HepG2 (cell line): Measurements from ENCODE around the gene ESYT2. TPM values are rescaled to one million over a fixed set of nuclear protein-coding genes. Genes with fewer than 3 reads are reported as not detected.

Source experiments
- ATAC-seq: fragments of 200-7000 bp; cut with Tn5 transposase; 3 replicates; pipeline ENCODE4 v1.9.1; 2020; ENCODE audit warnings: mild to moderate bottlenecking, moderate library complexity
- BruUV-seq: library from RNA; stranded (reverse); fragments of 400-500 nt; replicated peaks from 2 replicates; lab custom pipeline; 2021; lab: Mats Ljungman, UMichigan
- CTCF ChIA-PET: fragments of 300-600 bp; formaldehyde crosslinking; extraction: SDS; loops from one replicate; lab custom pipeline; 2021; ENCODE audit warnings: low total read pairs, inconsistent platforms, low intra/inter-chr PET ratio; lab: Yijun Ruan, JAX
- POLR2A ChIA-PET: fragments of 350-600 bp; sonication (Branson Sonifier 250); formaldehyde crosslinking; loops from one replicate; lab custom pipeline; 2020; ENCODE audit warnings: antibody characterized with exemption, inconsistent platforms; lab: Yijun Ruan, JAX
- DNase-seq: peaks from one replicate; pipeline ENCODE4 v3.0.0-alpha.2; 2015; ENCODE audit warnings: low spot score
- FAIRE-seq: peaks from 3 replicates; lab custom pipeline; 2011; peaks lifted over from hg19 to GRCh38; lab: Jason Lieb, UNC
- H2AFZ ChIP-seq: one replicate; pipeline ENCODE4 v1.6.1; 2011; ENCODE audit warnings: low read length, inconsistent platforms
- H3K27ac ChIP-seq: fragments of 300-600 bp; 3 replicates; pipeline ENCODE4 v1.8.0; 2011; ENCODE audit warnings: mixed run types, mild to moderate bottlenecking, mixed read lengths, low read length, inconsistent platforms; ENCODE audit not compliant: insufficient read depth; ENCODE audit errors: extremely low read length
- H3K27me3 ChIP-seq, 2 experiments: fragments of 200-600 bp in 1 of 2; 2 replicates in 1 of 2; 3 replicates in 1 of 2; pipeline versions ENCODE4 v1.6.0 to v1.8.0; 2011; ENCODE audit warnings: low read length in 2 of 2, mild to moderate bottlenecking in 2 of 2, moderate library complexity in 2 of 2, inconsistent platforms in 1 of 2; ENCODE audit not compliant: insufficient read depth in 2 of 2, control insufficient read depth in 1 of 2
- H3K36me3 ChIP-seq, 2 experiments: fragments of 200-600 bp in 1 of 2; replicated peaks in 1 of 2; 2 replicates in 1 of 2; 3 replicates in 1 of 2; pipeline versions ENCODE4 v1.5.1 to v1.8.0; 2011; ENCODE audit warnings: low read length in 2 of 2, inconsistent platforms in 1 of 2; ENCODE audit not compliant: insufficient read depth in 2 of 2, control insufficient read depth in 1 of 2
- H3K4me1 ChIP-seq: 2 replicates; pipeline ENCODE4 v1.5.1; 2012; ENCODE audit warnings: low read length, inconsistent platforms; ENCODE audit not compliant: insufficient read depth
- H3K4me2 ChIP-seq: 2 replicates; pipeline ENCODE4 v1.6.0; 2011; ENCODE audit warnings: low read depth, low read length, inconsistent platforms
- H3K4me3 ChIP-seq, 3 experiments: fragments of 200-600 bp in 1 of 3; sonication (generic), shearing (Covaris generic) in 1 of 3; replicated peaks in 1 of 3; 2 replicates each; pipeline ENCODE4 v1.5.1; 2011 to 2016; ENCODE audit warnings: low read length in 3 of 3, inconsistent platforms in 2 of 3, low read depth in 2 of 3, mild to moderate bottlenecking in 2 of 3, control low read depth in 1 of 3, mixed read lengths in 1 of 3; ENCODE audit not compliant: insufficient read depth in 1 of 3
- H3K79me2 ChIP-seq: one replicate; pipeline ENCODE4 v1.6.1; 2011; ENCODE audit warnings: low read length, inconsistent platforms; ENCODE audit not compliant: insufficient read depth
- H3K9ac ChIP-seq: 2 replicates; pipeline ENCODE4 v1.6.0; 2011; ENCODE audit warnings: mild to moderate bottlenecking, low read depth, low read length, inconsistent platforms; ENCODE audit not compliant: insufficient read depth
- H3K9me3 ChIP-seq: 2 replicates; pipeline ENCODE4 v1.5.1; 2012; ENCODE audit warnings: mild to moderate bottlenecking, low read length
- H4K20me1 ChIP-seq: 2 replicates; pipeline ENCODE4 v1.6.0; 2011; ENCODE audit warnings: inconsistent platforms, mild to moderate bottlenecking, low read length, moderate library complexity; ENCODE audit not compliant: insufficient read depth
- CHD2 ChIP-seq: IDR thresholded peaks from 2 replicates; pipeline ENCODE4 v1.6.1; 2011; ENCODE audit warnings: low read depth, low read length, improper control_type of control experiment
- DPF2 ChIP-seq: sonication (generic); formaldehyde crosslinking; IDR thresholded peaks from 2 replicates; pipeline ENCODE4 v1.4.0; 2020; ENCODE audit warnings: mild to moderate bottlenecking, low read depth, missing genetic modification reagents, borderline replicate concordance
- ESRRA ChIP-seq: sonication (generic); formaldehyde crosslinking; IDR thresholded peaks from 2 replicates; pipeline ENCODE4 v1.5.1; 2020; ENCODE audit warnings: mild to moderate bottlenecking, low read depth, missing genetic modification reagents
- GABPB1 ChIP-seq: IDR thresholded peaks from 2 replicates; pipeline ENCODE4 v1.6.1; 2016; ENCODE audit warnings: mild to moderate bottlenecking, missing genetic modification reagents, moderate library complexity, missing compliant biosample characterization
- NCOA5 ChIP-seq: sonication (generic); formaldehyde crosslinking; IDR thresholded peaks from 2 replicates; pipeline ENCODE4 v1.4.0; 2020; ENCODE audit warnings: missing genetic modification reagents
- RFX3 ChIP-seq: IDR thresholded peaks from 2 replicates; pipeline ENCODE4 v1.6.1; 2016; ENCODE audit warnings: missing biosample characterization, missing genetic modification reagents
- SPEN ChIP-seq: sonication (generic); formaldehyde crosslinking; IDR thresholded peaks from 2 replicates; pipeline ENCODE4 v1.5.1; 2020; ENCODE audit warnings: low read depth, mild to moderate bottlenecking, missing genetic modification reagents
- TBX3 ChIP-seq: fragments of 450-650 bp; IDR thresholded peaks from 2 replicates; pipeline ENCODE4 v1.6.1; 2017; ENCODE audit warnings: antibody characterized with exemption, mild to moderate bottlenecking, inconsistent platforms, borderline replicate concordance
- ZFX ChIP-seq: sonication (generic); formaldehyde crosslinking; IDR thresholded peaks from 2 replicates; pipeline ENCODE4 v1.4.0; 2020; ENCODE audit warnings: mild to moderate bottlenecking, low read depth, missing genetic modification reagents, moderate library complexity
- ZNF17 ChIP-seq: sonication (generic); formaldehyde crosslinking; IDR thresholded peaks from 2 replicates; pipeline ENCODE4 v1.5.0; 2020; ENCODE audit warnings: mild to moderate bottlenecking, missing genetic modification reagents
- ZNF33B ChIP-seq: sonication (generic); formaldehyde crosslinking; IDR thresholded peaks from 2 replicates; pipeline ENCODE4 v1.5.1; 2020; ENCODE audit warnings: mild to moderate bottlenecking, missing genetic modification reagents
- ZNF432 ChIP-seq: sonication (generic); formaldehyde crosslinking; IDR thresholded peaks from 2 replicates; pipeline ENCODE4 v1.5.0; 2020; ENCODE audit warnings: missing genetic modification reagents, mild to moderate bottlenecking, borderline replicate concordance
- WGBS: methylation state at CpG from one replicate; pipeline ENCODE4 v1.1.6; 2017; ENCODE audit warnings: low lambda C conversion rate; 5-methylcytosine and 5-hydroxymethylcytosine counted together
- in situ Hi-C: cut with HindIII; loops from 2 replicates; pipeline ENCODE4 v1.10.0; 2017; ENCODE audit warnings: low pct_unique_long_range_greater_than_20kb; ENCODE audit not compliant: extremely low pct_ligation_motif_present
- intact Hi-C: fragments of 100-400 bp; cut with micrococcal nuclease; formaldehyde crosslinking; loops from one replicate; pipeline ENCODE4 v1.10.0; 2022; ENCODE audit not compliant: unreplicated experiment
- polyA plus RNA-seq, 8 experiments: library from polyadenylated mRNA; depleted of rRNA in 3 of 8; stranded (reverse) in 7 of 8; unstranded in 1 of 8; fragments of >200 nt; fragmentation: Illumina TruSeq in 4 of 8; extraction: Trizol in 4 of 8; gene quantifications; 2 replicates each; pipeline versions ENCODE4 v1.2.1 to v1.2.3, GENCODE V29; 2011 to 2016; ENCODE audit warnings: low read depth in 4 of 8, missing spikeins in 1 of 8, mixed read lengths in 1 of 8; ENCODE audit not compliant: insufficient read depth in 1 of 8
- total RNA-seq, 5 experiments: library from RNA; depleted of rRNA; stranded (reverse); fragments of >200 nt; fragmentation: Illumina TruSeq; extraction: Trizol; gene quantifications; 2 replicates each; pipeline ENCODE4 v1.2.3, GENCODE V29; 2016; ENCODE audit warnings: low read depth in 1 of 5
- TF ChIP-seq, protein P1 (sequence below): sonication (generic); formaldehyde crosslinking; IDR thresholded peaks from 2 replicates; pipeline ENCODE4 v1.4.0; 2020; ENCODE audit warnings: missing genetic modification reagents
- TF ChIP-seq, protein P2 (sequence below): sonication (generic); formaldehyde crosslinking; IDR thresholded peaks from 2 replicates; pipeline ENCODE4 v1.4.0; 2020; ENCODE audit warnings: missing genetic modification reagents; ENCODE audit errors: not compliant biosample characterization
- TF ChIP-seq, protein P3 (sequence below): sonication (generic); formaldehyde crosslinking; IDR thresholded peaks from 2 replicates; pipeline ENCODE4 v1.5.1; 2020; ENCODE audit warnings: mild to moderate bottlenecking, moderate library complexity, missing genetic modification reagents
- TF ChIP-seq, protein P4 (sequence below): sonication (generic); formaldehyde crosslinking; IDR thresholded peaks from 2 replicates; pipeline ENCODE4 v1.8.0; 2022; ENCODE audit warnings: missing genetic modification reagents, mild to moderate bottlenecking, inconsistent platforms, borderline replicate concordance

Gene ESYT2
- total and polyA plus RNA-seq, 2 of the 13 experiments (the other 11 are each of a cell fraction or from before 2014, with no cell fraction given) = 28.5 to 37.3 TPM

DNA sequence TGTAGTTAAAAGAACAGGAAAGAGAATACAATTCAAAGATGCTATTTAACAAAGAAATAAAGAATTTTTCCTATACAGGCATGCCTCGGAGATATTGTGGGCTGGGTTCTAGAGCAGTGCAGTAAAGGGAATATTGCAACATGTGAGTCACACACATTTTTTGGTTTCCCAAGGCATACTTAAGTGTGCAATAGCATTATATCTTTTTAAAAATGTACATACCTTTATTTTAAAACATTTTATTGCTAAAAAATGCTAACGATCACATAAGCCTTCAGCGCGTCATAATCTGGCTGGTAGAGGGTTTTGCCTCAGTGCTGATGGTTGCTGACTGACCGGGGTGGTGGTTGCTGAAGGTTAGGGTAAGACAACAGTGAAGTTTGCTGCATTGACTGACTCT, 54.4 kb downstream of the ESYT2 start:
- intact Hi-C loops = no loop called here
- no peak overlapping the region for H3K4me2 ChIP-seq
- peaks cover 3 to 15% of the 10 kb centered on the region in 2 experiments; a peak in 3 of 5 replicates for H3K36me3 ChIP-seq
- in situ Hi-C loops = no loop called here
- no peak overlapping the region for H3K27ac ChIP-seq
- ChIA-PET POLR2A (no interaction called here), CTCF (no interaction called here)
- ATAC-seq = no peak
- no TSS peak for BruUV-seq
- no peak overlapping the region for H3K9ac ChIP-seq
- H3K27me3 ChIP-seq = no peaks in the 10 kb centered on the region
- no peak overlapping the region for H3K4me3 ChIP-seq
- no peak for DNase-seq
- FAIRE-seq = no peak
- no peaks in the 10 kb centered on the region for H3K4me1 ChIP-seq
- no peaks in the 10 kb centered on the region for H3K9me3 ChIP-seq
- no peaks in the 10 kb centered on the region for H3K79me2 ChIP-seq
- TF ChIP-seq, protein P1, sequence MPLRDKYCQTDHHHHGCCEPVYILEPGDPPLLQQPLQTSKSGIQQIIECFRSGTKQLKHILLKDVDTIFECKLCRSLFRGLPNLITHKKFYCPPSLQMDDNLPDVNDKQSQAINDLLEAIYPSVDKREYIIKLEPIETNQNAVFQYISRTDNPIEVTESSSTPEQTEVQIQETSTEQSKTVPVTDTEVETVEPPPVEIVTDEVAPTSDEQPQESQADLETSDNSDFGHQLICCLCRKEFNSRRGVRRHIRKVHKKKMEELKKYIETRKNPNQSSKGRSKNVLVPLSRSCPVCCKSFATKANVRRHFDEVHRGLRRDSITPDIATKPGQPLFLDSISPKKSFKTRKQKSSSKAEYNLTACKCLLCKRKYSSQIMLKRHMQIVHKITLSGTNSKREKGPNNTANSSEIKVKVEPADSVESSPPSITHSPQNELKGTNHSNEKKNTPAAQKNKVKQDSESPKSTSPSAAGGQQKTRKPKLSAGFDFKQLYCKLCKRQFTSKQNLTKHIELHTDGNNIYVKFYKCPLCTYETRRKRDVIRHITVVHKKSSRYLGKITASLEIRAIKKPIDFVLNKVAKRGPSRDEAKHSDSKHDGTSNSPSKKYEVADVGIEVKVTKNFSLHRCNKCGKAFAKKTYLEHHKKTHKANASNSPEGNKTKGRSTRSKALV (CRISPR knock-in tag) = no peak
- TF ChIP-seq SPEN (CRISPR knock-in tag) (no peak), TBX3 (no peak), DPF2 (no peak), ZNF17 (CRISPR knock-in tag) (no peak), ZNF33B (no peak), GABPB1 (no peak), NCOA5 (CRISPR knock-in tag) (no peak), CHD2 (no peak), ZNF432 (CRISPR knock-in tag) (no peak), RFX3 (no peak), ESRRA (CRISPR knock-in tag) (no peak), ZFX (CRISPR knock-in tag) (no peak)
- TF ChIP-seq, protein P2, sequence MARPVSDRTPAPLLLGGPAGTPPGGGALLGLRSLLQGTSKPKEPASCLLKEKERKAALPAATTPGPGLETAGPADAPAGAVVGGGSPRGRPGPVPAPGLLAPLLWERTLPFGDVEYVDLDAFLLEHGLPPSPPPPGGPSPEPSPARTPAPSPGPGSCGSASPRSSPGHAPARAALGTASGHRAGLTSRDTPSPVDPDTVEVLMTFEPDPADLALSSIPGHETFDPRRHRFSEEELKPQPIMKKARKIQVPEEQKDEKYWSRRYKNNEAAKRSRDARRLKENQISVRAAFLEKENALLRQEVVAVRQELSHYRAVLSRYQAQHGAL (CRISPR knock-in tag) = no peak
- TF ChIP-seq, protein P3, sequence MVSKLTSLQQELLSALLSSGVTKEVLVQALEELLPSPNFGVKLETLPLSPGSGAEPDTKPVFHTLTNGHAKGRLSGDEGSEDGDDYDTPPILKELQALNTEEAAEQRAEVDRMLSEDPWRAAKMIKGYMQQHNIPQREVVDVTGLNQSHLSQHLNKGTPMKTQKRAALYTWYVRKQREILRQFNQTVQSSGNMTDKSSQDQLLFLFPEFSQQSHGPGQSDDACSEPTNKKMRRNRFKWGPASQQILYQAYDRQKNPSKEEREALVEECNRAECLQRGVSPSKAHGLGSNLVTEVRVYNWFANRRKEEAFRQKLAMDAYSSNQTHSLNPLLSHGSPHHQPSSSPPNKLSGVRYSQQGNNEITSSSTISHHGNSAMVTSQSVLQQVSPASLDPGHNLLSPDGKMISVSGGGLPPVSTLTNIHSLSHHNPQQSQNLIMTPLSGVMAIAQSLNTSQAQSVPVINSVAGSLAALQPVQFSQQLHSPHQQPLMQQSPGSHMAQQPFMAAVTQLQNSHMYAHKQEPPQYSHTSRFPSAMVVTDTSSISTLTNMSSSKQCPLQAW (CRISPR knock-in tag) = no peak
- TF ChIP-seq, protein P4, sequence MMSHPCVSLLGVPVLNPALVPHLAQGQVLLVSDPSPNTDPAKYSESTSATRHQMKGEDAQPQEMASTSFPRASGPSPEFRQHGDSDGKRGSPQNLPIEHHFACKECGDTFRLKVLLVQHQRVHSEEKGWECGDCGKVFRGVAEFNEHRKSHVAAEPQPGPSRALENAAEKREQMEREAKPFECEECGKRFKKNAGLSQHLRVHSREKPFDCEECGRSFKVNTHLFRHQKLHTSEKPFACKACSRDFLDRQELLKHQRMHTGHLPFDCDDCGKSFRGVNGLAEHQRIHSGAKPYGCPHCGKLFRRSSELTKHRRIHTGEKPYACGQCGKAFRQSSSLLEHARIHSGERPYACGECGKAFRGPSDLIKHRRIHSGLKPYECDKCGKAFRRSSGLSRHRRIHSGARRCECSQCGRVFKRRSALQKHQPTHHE (CRISPR knock-in tag) = no peak
- WGBS = 99% methylated on average over 5 of the region's 5 CpGs
- no peaks in the 10 kb centered on the region for H4K20me1 ChIP-seq
- no peak overlapping the region for H2AFZ ChIP-seq
